ENCODE data around the gene JARID2. TPM values are rescaled to one million over a fixed set of nuclear protein-coding genes. Genes with fewer than 3 reads are reported as not detected.
A peak's percentile ranks its signal among the peaks of the same experiment; 100 is the strongest.

JARID2 gene
- total and polyA plus RNA-seq, 2 of the 8 experiments (the other 6 are each of a cell fraction or from before 2014, with no cell fraction given) = 60.1 to 239 TPM

DNA sequence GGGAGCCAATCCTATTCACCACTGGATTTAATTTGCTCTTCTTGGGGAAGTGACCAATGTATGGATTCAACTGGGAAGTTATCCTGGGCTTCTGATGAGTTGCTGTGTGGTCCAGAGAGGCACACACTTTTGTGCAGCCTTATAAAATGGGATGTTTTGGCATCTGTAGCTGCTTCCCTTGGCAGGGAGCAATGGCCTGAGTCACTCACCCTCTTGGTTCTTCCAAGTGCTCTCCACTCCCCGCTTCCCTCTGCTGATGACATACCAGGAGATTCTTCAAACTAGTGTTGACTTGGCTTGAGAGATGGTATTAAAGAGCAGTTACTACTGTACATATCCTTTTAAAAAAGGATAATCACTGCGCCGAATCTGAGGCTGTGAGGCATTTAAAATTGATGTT lies 105.8 kb downstream of the JARID2 start:
- ChIA-PET POLR2A (ENCODE audit: partially characterized antibody) (interaction anchor here (1.3 to 1.5 kb wide), 2 partner anchors 24 to 83 kb away, joined by 3 to 4 read pairs; no protein-coding TSS in a partner anchor), CTCF (ENCODE audit: partially characterized antibody) (interaction anchor here (1.0 to 1.3 kb wide), 2 partner anchors 39 to 43 kb away, joined by 3 read pairs; no protein-coding TSS in a partner anchor)
- no peak overlapping the region for H4K91ac ChIP-seq (replicated peaks; ENCODE audit: insufficient read length, low read length)
- no peak overlapping the region for H3K9ac ChIP-seq (replicated peaks in 1 of 4; ENCODE audit: extremely low read depth in 1 of 4, low read depth in 3 of 4, low read length in 3 of 4)
- DNase-seq (ENCODE audit: low read depth in 1 of 2, low spot score in 2 of 2) (no peak), FAIRE-seq (no peak)
- no peak overlapping the region for H3K18ac ChIP-seq (ENCODE audit: extremely low read depth, low read length)
- no peaks in the 10 kb centered on the region for H3K23me2 ChIP-seq (ENCODE audit: low read depth, low read length)
- no peak overlapping the region for H2BK120ac ChIP-seq (replicated peaks; ENCODE audit: low read depth, low read length)
- no peak overlapping the region for H2BK15ac ChIP-seq (ENCODE audit: low read length)
- H3K4me1 ChIP-seq (replicated peaks in 1 of 4; ENCODE audit: control insufficient read depth in 3 of 4, insufficient read depth in 4 of 4, low read length in 3 of 4) = peaks cover 12 to 29% (median 27%) of the 10 kb centered on the region in 4 experiments
- H2AFZ ChIP-seq (ENCODE audit: low read length) = no peak overlapping the region
- H4K5ac ChIP-seq (ENCODE audit: insufficient read length, low read depth, low read length) = no peak overlapping the region
- H3K4me3 ChIP-seq (ENCODE audit: extremely low read depth in 1 of 4, insufficient read depth in 2 of 4, low read depth in 3 of 4, low read length in 4 of 4) = no peak overlapping the region
- no peaks in the 10 kb centered on the region for H3K9me3 ChIP-seq (ENCODE audit: insufficient read depth in 2 of 2, low read depth in 1 of 2, low read length in 1 of 2)
- H3K23ac ChIP-seq (ENCODE audit: insufficient read length) = no peak overlapping the region
- H3K79me2 ChIP-seq (ENCODE audit: control insufficient read depth in 1 of 2, insufficient read depth in 2 of 2, low read length in 2 of 2) = peaks cover 86 to 100% of the 10 kb centered on the region in 2 experiments
- no peak overlapping the region for H2BK5ac ChIP-seq (ENCODE audit: low read depth, low read length)
- peaks cover 53 to 72% of the 10 kb centered on the region in 2 experiments for H4K20me1 ChIP-seq (replicated peaks in 1 of 2; ENCODE audit: control insufficient read depth in 1 of 2, insufficient read depth in 2 of 2, low read length in 2 of 2)
- no peak overlapping the region for H2AK5ac ChIP-seq (ENCODE audit: low read depth, low read length)
- no peak overlapping the region for H2BK12ac ChIP-seq (ENCODE audit: low read depth, low read length)
- H3K36me3 ChIP-seq (ENCODE audit: control insufficient read depth in 2 of 4, insufficient read depth in 4 of 4, low read length in 3 of 4) = peaks cover 0 to 4% (median 0%) of the 10 kb centered on the region in 4 experiments; a peak in 2 of 8 replicates
- peaks cover 17% of the 10 kb centered on the region for H3K79me1 ChIP-seq (ENCODE audit: low read depth, low read length)
- WGBS, 2 experiments (ENCODE audit: extremely low coverage in 1 of 2, insufficient coverage in 1 of 2, insufficient read length in 1 of 2, insufficient replicate concordance in 2 of 2, low coverage in 1 of 2, low lambda C conversion rate in 2 of 2, missing lambda C conversion rate in 1 of 2) = 82% methylated on average over 3 of the region's 3 CpGs; no CpG with 5 or more reads in 1 of the 2 experiments
- no peak overlapping the region for H3K56ac ChIP-seq (replicated peaks; ENCODE audit: insufficient read length, low read depth, low read length)
- no peak overlapping the region for H2BK20ac ChIP-seq (ENCODE audit: low read length)
- no peak overlapping the region for H4K8ac ChIP-seq (ENCODE audit: extremely low read depth, insufficient read depth, low read length)
- no peak overlapping the region for H3K27ac ChIP-seq (ENCODE audit: low read depth, low read length)
- H3K27me3 ChIP-seq (replicated peaks in 1 of 4; ENCODE audit: control insufficient read depth in 3 of 4, extremely low read depth in 1 of 4, insufficient read depth in 3 of 4, low read length in 3 of 4) = no peaks in the 10 kb centered on the region
- no peak overlapping the region for H3K4ac ChIP-seq (replicated peaks; ENCODE audit: insufficient read length, low read depth, low read length)
- no peak overlapping the region for H3K14ac ChIP-seq (ENCODE audit: insufficient read length)
- peak overlapping the region in 1 of 2 experiments; percentile 8; a peak in 1 of 4 replicates for H3K4me2 ChIP-seq (ENCODE audit: insufficient read depth in 1 of 2, low read depth in 2 of 2, low read length in 2 of 2)
- TF ChIP-seq EGR1 (IDR thresholded peaks at IDR 0.05; ENCODE audit: borderline replicate concordance, low read depth, low read length) (no peak), RNF2 (IDR thresholded peaks at IDR 0.05; ENCODE audit: borderline replicate concordance, low read depth, low read length, missing control alignments, poor library complexity, severe bottlenecking) (no peak)
